GM13977 (cell line): Measurements from ENCODE around the gene LUC7L.
"Not testable (repeated sequence)": the region's sequence is repeated elsewhere in the genome, so short reads cannot be mapped to it uniquely, and the experiment has no call there.

Source experiments
- DNase-seq: peaks from one replicate; pipeline ENCODE4 v3.0.0; 2012; ENCODE audit warnings: low spot score
- CTCF ChIP-seq: IDR thresholded peaks from 2 replicates; pipeline ENCODE4 v1.5.1; 2012; ENCODE audit warnings: mild to moderate bottlenecking, control low read depth; ENCODE audit not compliant: insufficient read depth; ENCODE audit errors: extremely low read depth, missing control alignments
- in situ Hi-C: fragments of 300-500 bp; cut with MboI; formaldehyde crosslinking; loops from one replicate; pipeline ENCODE4 v1.12.0; 2022; ENCODE audit warnings: low sequenced_read_pairs, low pct_unique_long_range_greater_than_20kb, mixed read lengths, inconsistent platforms; ENCODE audit not compliant: unreplicated experiment

The LUC7L gene

GRCh38 chr16:180101-180675 lies 49.1 kb downstream of the LUC7L start, which contains the start of gene HBQ1:
TSS of gene HBQ1 (plus strand) at chr16:180459. CDS start at chr16:180487, 28 bp downstream.
- in situ Hi-C loops, result no loop called here
- peak; percentile 78 for DNase-seq
- peak; percentile 67 for TF ChIP-seq CTCF

DNA sequence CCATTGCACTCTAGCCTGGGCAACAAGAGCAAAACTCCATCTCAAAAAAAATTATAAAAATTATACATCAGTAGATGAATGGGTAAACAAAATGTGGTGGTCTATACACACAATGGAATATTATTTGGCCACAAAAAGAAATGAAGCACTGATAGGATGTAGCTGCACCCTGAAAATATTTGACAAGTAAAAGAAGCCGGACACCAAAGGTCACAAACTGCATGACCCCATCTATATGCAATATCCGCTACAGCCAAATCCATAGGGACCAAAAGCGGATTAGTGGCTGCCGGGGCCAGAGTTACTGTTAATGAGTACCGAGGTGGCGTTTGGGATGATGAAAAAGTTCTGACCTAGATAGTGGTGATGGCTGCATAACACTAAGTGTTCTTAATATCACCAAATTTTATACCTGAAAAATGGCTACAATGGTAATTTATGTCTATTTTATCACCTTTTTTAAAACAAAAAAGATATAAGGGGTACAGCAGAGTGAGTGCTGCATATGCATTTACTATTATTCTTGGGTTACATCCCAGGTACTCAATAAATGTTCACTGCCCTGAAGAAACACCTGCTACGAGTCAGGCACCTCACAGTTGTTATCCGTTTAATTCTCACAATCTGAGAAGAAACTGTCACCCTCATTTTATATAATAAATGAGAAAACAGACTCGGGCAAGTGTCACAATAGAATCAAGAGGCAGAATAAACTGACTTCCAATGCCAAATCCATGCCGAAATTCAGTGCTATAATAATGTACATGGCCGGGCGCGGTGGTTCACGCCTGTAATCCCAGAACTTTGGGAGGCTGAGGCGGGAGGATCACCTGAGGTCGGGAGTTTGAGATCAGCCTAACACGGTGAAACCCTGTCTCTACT lies 49.8 kb downstream of the LUC7L start:
- DNase-seq, result no peak
- in situ Hi-C loops, result no loop called here
- TF ChIP-seq CTCF, result no peak

DNA sequence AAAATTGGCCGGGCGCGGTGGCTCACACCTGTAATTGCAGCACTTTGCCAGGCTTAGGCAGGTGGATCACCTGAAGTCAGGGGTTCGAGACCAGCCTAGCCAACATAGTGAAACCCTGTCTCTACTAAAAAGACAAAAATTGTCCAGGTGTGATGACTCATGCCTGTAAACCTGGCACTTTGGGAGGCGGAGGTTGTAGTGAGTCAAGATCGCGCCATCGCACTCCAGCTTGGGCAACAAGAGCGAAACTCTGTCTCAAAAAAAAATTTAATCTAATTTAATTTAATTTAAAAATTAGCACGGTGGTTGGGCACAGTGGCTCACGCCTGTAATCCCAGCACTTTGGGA lies 50.6 kb downstream of the LUC7L start:
- in situ Hi-C loops, result no loop called here
- no peak for TF ChIP-seq CTCF
- no peak for DNase-seq

DNA sequence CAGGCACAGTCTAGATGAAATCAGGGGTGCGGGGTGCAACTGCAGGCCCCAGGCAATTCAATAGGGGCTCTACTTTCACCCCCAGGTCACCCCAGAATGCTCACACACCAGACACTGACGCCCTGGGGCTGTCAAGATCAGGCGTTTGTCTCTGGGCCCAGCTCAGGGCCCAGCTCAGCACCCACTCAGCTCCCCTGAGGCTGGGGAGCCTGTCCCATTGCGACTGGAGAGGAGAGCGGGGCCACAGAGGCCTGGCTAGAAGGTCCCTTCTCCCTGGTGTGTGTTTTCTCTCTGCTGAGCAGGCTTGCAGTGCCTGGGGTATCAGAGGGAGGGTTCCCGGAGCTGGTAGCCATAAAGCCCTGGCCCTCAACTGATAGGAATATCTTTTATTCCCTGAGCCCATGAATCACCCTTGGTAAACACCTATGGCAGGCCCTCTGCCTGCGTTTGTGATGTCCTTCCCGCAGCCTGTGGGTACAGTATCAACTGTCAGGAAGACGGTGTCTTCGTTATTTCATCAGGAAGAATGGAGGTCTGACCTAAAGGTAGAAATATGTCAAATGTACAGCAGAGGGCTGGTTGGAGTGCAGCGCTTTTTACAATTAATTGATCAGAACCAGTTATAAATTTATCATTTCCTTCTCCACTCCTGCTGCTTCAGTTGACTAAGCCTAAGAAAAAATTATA lies 51.1 kb downstream of the LUC7L start:
- in situ Hi-C loops, result no loop called here
- TF ChIP-seq CTCF, result no peak
- DNase-seq, result no peak

- TF ChIP-seq CTCF, result no peak
- DNase-seq, result no peak
- in situ Hi-C loops, result no loop called here
Observed at GRCh38 chr16:177394-177822, 51.8 kb downstream of the LUC7L start.

GRCh38 chr16:176477-177382 lies 52.5 kb downstream of the LUC7L start, which contains the start of gene HBA1:
TSS of gene HBA1 (plus strand) at chr16:176680. CDS start at chr16:176717, 37 bp downstream.
- in situ Hi-C loops, DNase-seq: not testable (repeated sequence)

GRCh38 chr16:176006-176405 lies 53.2 kb downstream of the LUC7L start:
- DNase-seq, in situ Hi-C loops: not testable (repeated sequence)
